Stimulated activated CD4-positive, alpha-beta T cell treated with anti-CD3 and anti-CD28 coated beads, Interleukin-15, amount 100 ng/mL, for 1 hour (primary cell): Measurements from ENCODE around the gene SLC35D3.
"Not testable (repeated sequence)": the region's sequence is repeated elsewhere in the genome, so short reads cannot be mapped to it uniquely, and the experiment has no call there.

Source experiments
- DNase-seq, 2 donors: peaks; one replicate each; pipeline ENCODE4 v3.0.0-alpha.2; 2020; ENCODE audit warnings: low read depth in 1 of 2, low spot score in 1 of 2

SLC35D3 gene

DNA sequence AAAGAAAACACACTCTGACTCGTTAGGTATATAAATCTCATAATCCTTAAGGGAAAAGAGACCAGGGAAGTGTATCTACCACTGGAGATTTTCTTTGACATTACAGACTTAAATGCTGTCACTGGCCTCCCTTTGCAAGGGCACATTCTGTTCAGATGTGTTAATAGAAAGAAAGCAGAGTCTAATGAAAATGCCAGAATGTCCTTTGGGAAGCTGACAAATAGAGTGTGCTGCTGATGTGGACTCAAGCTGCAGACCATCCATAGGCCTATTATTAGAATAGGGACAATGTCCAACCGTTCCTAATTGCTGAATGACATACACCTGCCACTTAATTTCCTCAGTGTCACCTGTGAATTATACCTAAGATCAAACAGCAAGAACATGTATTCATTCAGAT, 41.2 kb downstream of the SLC35D3 start:
- no peak for DNase-seq

DNA sequence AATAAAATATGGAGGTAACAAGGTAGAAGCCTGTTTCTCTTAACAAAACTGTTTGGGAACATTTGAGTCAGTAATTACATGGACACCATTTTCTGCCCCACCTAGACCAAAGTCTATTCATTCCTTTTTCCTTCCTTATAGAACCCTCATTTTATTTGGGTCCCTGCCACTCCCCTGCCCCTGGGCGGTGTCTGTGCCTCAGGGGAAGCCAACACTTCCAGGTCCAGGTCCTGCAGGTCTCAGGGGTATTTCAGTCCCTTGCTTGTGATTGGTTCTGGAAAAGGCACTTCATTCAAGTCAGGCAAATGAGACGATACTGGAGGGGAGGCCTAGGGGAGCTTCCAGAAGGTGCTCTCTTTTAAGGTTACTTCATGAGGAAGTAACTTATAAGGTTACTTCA, 42.3 kb downstream of the SLC35D3 start:
- DNase-seq = no peak

DNA sequence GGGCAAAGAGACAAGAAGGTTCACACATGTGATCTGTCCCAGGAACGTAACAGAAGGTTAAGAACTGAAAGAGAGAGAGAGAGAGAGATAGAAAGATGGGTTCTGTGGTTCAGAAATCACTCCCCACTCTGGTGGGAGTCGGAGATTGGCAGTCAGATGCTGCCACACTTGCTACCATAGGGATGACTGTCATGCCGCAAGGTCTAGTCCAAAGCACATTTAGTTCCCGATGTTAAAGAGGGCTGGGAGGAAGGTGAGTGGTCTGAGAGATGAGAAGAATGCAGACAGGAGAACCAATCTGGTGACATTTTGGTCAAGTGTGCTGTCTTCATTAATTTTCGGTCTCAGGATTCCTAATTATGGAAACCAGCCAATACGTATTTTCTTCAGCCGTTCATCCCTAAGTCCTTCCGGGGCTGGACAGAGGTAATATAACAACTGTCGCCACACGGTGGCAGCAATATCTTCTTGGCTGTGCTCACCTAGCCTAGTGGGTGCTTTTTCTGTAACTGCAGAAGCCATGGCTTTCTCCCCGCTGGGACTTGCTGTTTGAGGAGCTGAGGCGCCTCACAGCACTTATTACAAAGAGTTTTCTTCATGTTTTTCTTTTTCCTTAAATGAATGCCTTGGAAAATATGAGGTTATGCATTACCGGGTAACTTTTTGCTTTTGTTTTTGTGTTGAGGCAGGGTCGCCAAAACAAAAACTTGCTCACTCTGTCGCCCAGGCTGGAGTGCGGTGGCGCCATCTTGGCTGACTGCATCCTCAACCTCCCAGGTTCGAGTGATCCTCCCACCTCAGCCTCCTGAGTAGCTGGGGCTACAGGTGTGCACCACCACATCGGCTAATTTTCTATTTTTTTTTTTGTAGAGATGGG, 46.0 kb downstream of the SLC35D3 start:
- DNase-seq = peak; percentile 14 to 37

DNA sequence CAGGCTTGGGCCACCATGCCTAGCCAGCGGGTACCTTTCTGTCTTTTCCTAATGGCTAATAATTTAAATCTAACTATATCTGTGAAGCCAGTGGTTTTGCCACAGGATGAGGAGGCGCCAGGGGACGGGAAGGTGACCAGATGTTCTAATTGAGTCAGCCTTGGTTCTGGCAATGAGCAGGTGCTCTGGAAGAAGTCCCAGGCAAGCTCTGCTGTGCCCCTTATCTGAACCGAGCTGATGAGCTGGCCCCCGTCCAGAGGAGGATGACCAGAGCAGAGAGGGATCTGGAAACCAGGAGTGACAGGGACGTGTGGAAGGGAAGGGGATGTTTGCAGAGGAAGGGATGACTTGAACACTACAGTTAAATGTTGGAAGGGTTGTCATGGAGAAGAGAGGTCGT, 46.7 kb downstream of the SLC35D3 start:
- no peak for DNase-seq

DNA sequence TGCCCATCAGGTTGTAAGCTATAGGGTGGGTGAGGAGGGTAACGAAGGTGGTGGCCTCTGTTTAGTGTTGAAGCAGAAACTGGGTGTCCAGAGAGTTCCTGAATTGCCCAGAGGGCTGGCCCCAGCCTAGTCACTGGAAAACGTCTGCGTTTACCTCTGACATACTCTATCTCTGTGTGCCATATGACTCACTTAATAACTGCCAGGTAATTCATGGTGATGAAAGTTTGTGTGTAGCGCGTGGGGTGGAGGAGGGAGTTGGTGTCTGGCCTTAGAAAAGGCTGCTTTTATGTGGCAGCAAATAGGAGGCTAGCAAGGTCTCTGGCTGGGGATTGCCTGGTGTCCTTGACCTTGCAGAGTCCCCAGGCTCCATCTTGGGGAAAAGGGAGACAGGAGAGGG, 47.3 kb downstream of the SLC35D3 start:
- DNase-seq = no peak

DNA sequence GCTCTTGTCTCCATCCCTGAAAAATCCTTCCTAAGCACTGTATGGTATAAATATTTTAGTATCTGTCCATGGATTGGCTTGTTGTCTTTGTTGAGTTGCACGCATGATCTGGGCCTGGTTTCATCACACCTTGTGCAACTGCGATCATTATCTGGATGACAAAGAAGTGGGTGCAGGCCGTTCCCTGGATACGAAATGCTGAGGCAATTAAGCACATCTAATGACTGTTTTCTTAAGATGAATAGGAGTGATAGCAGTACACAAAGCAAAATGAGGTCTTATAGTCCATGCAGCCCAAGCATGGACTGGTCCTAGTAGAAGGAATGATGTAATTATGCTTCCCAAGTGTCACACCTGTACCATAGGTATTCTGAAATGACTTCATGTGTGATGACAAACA, 47.8 kb downstream of the SLC35D3 start:
- DNase-seq = no peak

DNA sequence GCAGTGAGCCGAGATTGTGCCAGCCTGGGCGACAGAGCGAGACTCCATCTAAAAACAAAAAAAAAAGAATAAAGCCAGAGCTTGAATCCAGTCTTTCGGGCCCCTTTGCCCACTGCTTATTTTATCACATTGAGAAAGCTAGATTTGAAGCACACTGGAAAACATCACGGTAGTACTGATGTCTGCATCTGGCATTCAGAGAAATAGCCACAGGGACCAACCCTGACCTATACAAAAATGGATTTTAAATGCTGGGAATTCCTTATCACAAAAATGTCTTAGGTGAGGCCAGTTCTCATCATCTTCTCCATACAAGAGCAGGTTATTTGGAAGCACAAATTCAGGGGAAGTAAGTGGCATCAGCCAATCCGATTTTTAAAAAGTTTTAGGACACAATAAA, 49.5 kb downstream of the SLC35D3 start:
- no peak for DNase-seq

DNA sequence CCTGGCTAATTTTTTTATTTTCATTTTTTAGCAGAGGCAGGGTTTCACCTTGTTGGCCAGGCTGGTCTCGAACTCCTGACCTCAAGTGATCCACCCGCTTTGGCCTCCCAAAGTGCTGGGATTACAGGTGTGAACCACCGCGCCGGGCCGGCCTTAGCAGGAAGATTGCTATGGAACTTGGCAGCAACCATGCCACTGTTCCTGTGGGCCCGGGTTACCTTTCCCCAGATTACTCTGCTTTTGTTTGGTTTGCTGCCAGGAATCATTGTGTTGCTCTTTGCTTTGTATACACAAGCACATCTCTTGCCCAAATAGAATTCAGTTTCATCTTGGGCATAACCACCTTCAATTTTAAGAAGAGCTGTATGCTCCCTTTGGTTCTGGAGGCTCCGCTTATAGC, 51.7 kb downstream of the SLC35D3 start:
- not testable (repeated sequence) for DNase-seq
